K562 (cell line): Measurements from ENCODE around the gene GMEB2. TPM values are rescaled to one million over a fixed set of nuclear protein-coding genes. Genes with fewer than 3 reads are reported as not detected.

ENCODE experiments used
- CEBPB ChIP-seq: fragments of 450-650 bp; IDR thresholded peaks from 2 replicates; pipeline ENCODE4 v1.6.1; 2016; ENCODE audit warnings: missing genetic modification characterization, missing compliant biosample characterization
- CHD2 ChIP-seq: IDR thresholded peaks from 2 replicates; pipeline ENCODE4 v1.6.1; 2011; ENCODE audit warnings: low read depth, low read length
- FOXK1 ChIP-seq: sonication (generic); formaldehyde crosslinking; IDR thresholded peaks from 2 replicates; pipeline ENCODE4 v1.8.0; 2022; ENCODE audit warnings: missing genetic modification reagents, mild to moderate bottlenecking, borderline replicate concordance
- NUFIP1 ChIP-seq: fragments of 450-650 bp; IDR thresholded peaks from 2 replicates; pipeline ENCODE4 v1.6.1; 2018; ENCODE audit not compliant: partially characterized antibody
- RAD51 ChIP-seq: fragments of 450-650 bp; IDR thresholded peaks from 2 replicates; pipeline ENCODE4 v1.7.1; 2016; ENCODE audit warnings: low read depth, mild to moderate bottlenecking, borderline replicate concordance
- SMARCA4 ChIP-seq: fragments of 450-650 bp; IDR thresholded peaks from 2 replicates; pipeline ENCODE4 v1.6.1; 2016
- ZNF707 ChIP-seq: fragments of 250-450 bp; sonication (Bioruptor Pico); conservative IDR thresholded peaks from 2 replicates; pipeline ENCODE4 v1.8.0; 2022; ENCODE audit warnings: inconsistent platforms, mild to moderate bottlenecking, moderate library complexity
- polyA plus RNA-seq, 8 experiments: library from polyadenylated mRNA; depleted of rRNA in 4 of 8; stranded (reverse) in 5 of 8; unstranded in 3 of 8; fragments of >200 nt; fragmentation: Nextera tagmentation in 2 of 8; fragmentation: Illumina TruSeq in 1 of 8; extraction: Ambion mirVana in 2 of 8; extraction: Trizol in 1 of 8; gene quantifications; 2 replicates each; pipeline versions ENCODE4 v1.2.1 to v1.2.3, GENCODE V29; 2011 to 2014; ENCODE audit warnings: inconsistent platforms in 1 of 8, missing spikeins in 1 of 8
- total RNA-seq, 7 experiments: library from RNA; depleted of rRNA in 6 of 7; stranded (reverse); fragments of >200 nt in 6 of 7; fragmentation: Illumina TruSeq in 2 of 7; extraction: Trizol in 2 of 7; gene quantifications; 2 replicates each; pipeline versions ENCODE4 v1.2.1 to v1.2.3, GENCODE V29; 2011 to 2021; ENCODE audit warnings: low replicate concordance in 1 of 7
- TF ChIP-seq, protein P1 (sequence below), 2 experiments: fragments of 150-350 bp in 1 of 2; IDR thresholded peaks; 2 replicates each; pipeline ENCODE4 v1.6.1; 2012 to 2016; ENCODE audit warnings: low read depth in 2 of 2, low read length in 2 of 2, mild to moderate bottlenecking in 1 of 2, moderate library complexity in 1 of 2
- TF ChIP-seq, protein P2 (sequence below): fragments of 250-450 bp; sonication (Bioruptor Pico); IDR thresholded peaks from 2 replicates; pipeline ENCODE4 v1.4.0; 2020; ENCODE audit warnings: mild to moderate bottlenecking
- TF ChIP-seq, protein P3 (sequence below): IDR thresholded peaks from 2 replicates; pipeline ENCODE4 v1.6.1; 2011; ENCODE audit warnings: borderline replicate concordance, low read depth, mild to moderate bottlenecking, moderate library complexity, low read length; ENCODE audit not compliant: insufficient read depth, poor library complexity, severe bottlenecking
- TF ChIP-seq, protein P4 (sequence below): fragments of 450-650 bp; IDR thresholded peaks from 2 replicates; pipeline ENCODE4 v1.6.1; 2017; ENCODE audit warnings: antibody characterized with exemption, mild to moderate bottlenecking

The GMEB2 gene
- total and polyA plus RNA-seq, 9 of the 15 experiments (the other 6 are each of a cell fraction or from before 2014, with no cell fraction given), result 0.03 to 13.9 (median 6.3) TPM

DNA sequence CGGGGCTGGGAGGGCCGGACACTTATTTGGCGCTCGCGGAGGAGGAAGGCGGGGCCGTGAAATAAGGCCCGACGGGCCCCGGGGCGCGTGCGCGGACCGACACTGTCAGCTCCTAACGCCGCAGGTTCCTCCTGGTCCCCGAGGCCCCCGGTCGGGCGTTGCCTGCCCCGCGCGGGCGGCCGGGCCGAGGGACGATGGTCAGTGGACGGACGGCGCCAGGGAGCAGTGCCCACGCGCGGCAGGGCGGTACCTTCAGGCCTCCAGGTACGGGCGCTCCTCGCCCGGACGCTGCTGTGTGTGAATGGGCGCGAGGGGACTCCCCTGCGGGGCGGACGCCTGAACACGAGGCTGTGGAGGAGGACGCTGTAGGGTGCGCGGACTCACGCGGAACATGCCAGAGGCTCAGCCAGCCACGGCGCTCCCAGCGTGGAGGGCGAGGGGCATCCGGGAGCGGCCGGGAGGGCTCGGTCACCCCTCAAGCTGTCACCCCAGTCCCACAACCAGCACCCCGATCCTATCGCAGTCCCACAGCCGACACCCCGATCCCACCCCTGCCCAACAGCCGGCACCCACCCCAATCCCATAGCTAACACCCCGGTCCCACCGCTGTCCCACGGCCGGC lies 339 bp upstream of the GMEB2 start (continued):
- TF ChIP-seq, protein P1, sequence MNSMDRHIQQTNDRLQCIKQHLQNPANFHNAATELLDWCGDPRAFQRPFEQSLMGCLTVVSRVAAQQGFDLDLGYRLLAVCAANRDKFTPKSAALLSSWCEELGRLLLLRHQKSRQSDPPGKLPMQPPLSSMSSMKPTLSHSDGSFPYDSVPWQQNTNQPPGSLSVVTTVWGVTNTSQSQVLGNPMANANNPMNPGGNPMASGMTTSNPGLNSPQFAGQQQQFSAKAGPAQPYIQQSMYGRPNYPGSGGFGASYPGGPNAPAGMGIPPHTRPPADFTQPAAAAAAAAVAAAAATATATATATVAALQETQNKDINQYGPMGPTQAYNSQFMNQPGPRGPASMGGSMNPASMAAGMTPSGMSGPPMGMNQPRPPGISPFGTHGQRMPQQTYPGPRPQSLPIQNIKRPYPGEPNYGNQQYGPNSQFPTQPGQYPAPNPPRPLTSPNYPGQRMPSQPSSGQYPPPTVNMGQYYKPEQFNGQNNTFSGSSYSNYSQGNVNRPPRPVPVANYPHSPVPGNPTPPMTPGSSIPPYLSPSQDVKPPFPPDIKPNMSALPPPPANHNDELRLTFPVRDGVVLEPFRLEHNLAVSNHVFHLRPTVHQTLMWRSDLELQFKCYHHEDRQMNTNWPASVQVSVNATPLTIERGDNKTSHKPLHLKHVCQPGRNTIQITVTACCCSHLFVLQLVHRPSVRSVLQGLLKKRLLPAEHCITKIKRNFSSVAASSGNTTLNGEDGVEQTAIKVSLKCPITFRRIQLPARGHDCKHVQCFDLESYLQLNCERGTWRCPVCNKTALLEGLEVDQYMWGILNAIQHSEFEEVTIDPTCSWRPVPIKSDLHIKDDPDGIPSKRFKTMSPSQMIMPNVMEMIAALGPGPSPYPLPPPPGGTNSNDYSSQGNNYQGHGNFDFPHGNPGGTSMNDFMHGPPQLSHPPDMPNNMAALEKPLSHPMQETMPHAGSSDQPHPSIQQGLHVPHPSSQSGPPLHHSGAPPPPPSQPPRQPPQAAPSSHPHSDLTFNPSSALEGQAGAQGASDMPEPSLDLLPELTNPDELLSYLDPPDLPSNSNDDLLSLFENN (IDR thresholded peaks at IDR 0.05; ENCODE audit: low read depth in 2 of 2, low read length in 2 of 2), result no peak
- TF ChIP-seq, protein P2, sequence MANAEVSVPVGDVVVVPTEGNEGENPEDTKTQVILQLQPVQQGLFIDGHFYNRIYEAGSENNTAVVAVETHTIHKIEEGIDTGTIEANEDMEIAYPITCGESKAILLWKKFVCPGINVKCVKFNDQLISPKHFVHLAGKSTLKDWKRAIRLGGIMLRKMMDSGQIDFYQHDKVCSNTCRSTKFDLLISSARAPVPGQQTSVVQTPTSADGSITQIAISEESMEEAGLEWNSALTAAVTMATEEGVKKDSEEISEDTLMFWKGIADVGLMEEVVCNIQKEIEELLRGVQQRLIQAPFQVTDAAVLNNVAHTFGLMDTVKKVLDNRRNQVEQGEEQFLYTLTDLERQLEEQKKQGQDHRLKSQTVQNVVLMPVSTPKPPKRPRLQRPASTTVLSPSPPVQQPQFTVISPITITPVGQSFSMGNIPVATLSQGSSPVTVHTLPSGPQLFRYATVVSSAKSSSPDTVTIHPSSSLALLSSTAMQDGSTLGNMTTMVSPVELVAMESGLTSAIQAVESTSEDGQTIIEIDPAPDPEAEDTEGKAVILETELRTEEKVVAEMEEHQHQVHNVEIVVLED, result peak; percentile 94; the same call in 1 of the 2 replicates
- TF ChIP-seq, protein P3, sequence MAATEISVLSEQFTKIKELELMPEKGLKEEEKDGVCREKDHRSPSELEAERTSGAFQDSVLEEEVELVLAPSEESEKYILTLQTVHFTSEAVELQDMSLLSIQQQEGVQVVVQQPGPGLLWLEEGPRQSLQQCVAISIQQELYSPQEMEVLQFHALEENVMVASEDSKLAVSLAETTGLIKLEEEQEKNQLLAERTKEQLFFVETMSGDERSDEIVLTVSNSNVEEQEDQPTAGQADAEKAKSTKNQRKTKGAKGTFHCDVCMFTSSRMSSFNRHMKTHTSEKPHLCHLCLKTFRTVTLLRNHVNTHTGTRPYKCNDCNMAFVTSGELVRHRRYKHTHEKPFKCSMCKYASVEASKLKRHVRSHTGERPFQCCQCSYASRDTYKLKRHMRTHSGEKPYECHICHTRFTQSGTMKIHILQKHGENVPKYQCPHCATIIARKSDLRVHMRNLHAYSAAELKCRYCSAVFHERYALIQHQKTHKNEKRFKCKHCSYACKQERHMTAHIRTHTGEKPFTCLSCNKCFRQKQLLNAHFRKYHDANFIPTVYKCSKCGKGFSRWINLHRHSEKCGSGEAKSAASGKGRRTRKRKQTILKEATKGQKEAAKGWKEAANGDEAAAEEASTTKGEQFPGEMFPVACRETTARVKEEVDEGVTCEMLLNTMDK, result no peak
- TF ChIP-seq CEBPB (tag) (no peak), RAD51 (no peak), ZNF707 (CRISPR knock-in tag) (no peak), CHD2 (no peak), SMARCA4 (no peak), FOXK1 (CRISPR knock-in tag) (0 out of 2 replicates have a peak, but pooled peaks have one; percentile 16), NUFIP1 (no peak)
- TF ChIP-seq, protein P4, sequence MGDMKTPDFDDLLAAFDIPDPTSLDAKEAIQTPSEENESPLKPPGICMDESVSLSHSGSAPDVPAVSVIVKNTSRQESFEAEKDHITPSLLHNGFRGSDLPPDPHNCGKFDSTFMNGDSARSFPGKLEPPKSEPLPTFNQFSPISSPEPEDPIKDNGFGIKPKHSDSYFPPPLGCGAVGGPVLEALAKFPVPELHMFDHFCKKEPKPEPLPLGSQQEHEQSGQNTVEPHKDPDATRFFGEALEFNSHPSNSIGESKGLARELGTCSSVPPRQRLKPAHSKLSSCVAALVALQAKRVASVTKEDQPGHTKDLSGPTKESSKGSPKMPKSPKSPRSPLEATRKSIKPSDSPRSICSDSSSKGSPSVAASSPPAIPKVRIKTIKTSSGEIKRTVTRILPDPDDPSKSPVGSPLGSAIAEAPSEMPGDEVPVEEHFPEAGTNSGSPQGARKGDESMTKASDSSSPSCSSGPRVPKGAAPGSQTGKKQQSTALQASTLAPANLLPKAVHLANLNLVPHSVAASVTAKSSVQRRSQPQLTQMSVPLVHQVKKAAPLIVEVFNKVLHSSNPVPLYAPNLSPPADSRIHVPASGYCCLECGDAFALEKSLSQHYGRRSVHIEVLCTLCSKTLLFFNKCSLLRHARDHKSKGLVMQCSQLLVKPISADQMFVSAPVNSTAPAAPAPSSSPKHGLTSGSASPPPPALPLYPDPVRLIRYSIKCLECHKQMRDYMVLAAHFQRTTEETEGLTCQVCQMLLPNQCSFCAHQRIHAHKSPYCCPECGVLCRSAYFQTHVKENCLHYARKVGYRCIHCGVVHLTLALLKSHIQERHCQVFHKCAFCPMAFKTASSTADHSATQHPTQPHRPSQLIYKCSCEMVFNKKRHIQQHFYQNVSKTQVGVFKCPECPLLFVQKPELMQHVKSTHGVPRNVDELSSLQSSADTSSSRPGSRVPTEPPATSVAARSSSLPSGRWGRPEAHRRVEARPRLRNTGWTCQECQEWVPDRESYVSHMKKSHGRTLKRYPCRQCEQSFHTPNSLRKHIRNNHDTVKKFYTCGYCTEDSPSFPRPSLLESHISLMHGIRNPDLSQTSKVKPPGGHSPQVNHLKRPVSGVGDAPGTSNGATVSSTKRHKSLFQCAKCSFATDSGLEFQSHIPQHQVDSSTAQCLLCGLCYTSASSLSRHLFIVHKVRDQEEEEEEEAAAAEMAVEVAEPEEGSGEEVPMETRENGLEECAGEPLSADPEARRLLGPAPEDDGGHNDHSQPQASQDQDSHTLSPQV, result no peak
